GM19455 (cell line): ENCODE measurements around the gene SPATA6.
"Not testable (repeated sequence)": the region's sequence is repeated elsewhere in the genome, so short reads cannot be mapped to it uniquely, and the experiment has no call there.

Experiments
- ATAC-seq: cut with Tn5 transposase; IDR thresholded peaks from one replicate; pipeline ENCODE4 v1.9.1; 2021; ENCODE audit not compliant: unreplicated experiment

The SPATA6 gene

DNA sequence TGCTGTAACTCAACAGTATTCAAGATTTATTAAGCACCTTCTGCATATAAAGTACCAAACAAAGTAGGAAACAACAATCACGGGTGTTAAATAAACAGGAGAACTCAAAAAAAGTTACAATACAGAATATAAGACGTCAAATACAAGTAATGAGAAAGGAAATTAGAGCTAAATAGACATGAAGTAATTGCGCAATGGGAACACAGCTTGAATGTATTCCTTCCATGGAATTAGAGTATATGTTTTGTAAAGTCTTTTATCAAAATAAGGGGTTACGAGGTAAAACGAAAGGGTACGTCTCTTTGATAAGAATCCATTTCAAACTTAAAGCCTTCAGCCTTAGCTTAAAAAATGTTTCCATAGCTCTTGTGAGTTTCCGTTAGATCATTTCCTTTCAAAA is 109.1 kb downstream of the SPATA6 start:
- no peak for ATAC-seq

- no peak for ATAC-seq
Observed at GRCh38 chr1:48356901-48357300, 115.1 kb downstream of the SPATA6 start.

DNA sequence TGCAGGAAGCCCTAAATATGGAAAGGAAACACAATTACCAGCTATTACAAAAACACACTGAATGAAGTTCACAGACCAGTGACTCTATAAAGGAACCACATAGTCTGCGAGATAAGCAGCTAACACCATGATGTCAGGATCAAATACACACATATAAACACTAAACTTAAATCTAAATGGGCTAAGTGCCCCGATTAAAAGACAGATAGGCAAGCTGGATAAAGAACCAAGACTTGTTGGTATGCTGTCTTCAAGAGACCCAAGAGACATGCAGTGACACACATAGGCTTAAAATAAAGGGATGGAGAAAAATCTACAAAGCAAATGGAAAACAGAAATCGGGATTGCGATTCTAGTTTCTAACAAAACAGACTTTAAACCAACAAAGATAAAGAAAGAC is 127.6 kb downstream of the SPATA6 start:
- no peak for ATAC-seq

- no peak for ATAC-seq
Observed at GRCh38 chr1:48341221-48341620, 130.8 kb downstream of the SPATA6 start.

DNA sequence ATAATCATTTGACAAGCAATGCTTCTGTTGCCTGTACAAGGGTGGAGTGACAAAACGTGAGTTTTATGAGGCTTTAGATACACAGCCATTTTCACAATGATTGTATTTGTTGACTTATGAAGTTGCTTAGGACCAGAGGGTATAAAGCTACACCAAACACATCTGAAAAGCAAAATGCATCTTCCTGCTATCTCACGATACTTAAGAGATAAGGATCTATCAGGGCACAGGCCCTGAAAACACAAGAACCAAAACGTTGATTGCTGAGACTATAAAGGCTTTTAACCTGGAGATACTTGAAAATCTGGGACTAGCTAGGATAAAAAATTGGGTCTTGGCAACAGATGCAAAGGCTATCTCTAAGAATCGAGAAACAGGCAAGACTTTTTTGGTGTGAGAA is 133.7 kb downstream of the SPATA6 start:
- no peak for ATAC-seq

DNA sequence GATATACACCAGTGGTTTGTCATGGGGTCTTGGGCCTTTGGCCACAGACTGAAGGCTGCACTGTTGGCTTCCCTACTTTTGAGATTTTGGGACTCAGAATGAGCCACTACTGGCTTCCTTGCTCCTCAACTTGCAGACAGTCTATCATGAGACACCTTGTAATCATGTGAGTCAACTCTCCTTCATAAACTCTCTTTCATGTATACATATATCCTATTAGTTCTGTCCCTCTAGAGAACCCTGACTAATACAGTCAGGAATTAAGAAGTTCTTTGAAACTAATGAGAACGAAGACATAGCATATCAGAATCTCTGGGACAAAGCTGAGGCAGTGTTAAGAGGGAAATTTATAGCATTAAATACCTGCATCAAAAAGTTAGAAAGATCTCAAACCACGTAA is 138.7 kb downstream of the SPATA6 start:
- no peak for ATAC-seq

DNA sequence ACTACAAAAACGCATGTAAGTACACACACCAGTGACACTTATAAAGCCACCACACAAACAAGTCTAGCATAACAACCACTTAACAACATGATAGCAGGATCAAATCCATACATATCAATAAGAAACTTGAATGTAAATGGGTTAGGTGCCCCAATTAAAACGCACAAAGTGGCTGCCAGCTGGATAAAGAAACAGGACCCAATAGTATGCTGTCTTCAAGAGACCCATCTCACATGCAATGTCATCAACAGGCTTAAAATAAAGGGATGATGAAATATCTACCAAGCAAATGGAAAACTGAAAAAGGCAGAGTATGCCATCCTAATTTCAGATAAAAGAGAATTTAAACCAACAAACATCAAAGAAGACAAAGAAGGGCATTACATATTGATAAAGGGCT is 139.9 kb downstream of the SPATA6 start:
- no peak for ATAC-seq

GRCh38 chr1:48329905-48330304 is 142.1 kb downstream of the SPATA6 start:
- ATAC-seq = no peak

GRCh38 chr1:48329486-48329885 is 142.5 kb downstream of the SPATA6 start:
- no peak for ATAC-seq

DNA sequence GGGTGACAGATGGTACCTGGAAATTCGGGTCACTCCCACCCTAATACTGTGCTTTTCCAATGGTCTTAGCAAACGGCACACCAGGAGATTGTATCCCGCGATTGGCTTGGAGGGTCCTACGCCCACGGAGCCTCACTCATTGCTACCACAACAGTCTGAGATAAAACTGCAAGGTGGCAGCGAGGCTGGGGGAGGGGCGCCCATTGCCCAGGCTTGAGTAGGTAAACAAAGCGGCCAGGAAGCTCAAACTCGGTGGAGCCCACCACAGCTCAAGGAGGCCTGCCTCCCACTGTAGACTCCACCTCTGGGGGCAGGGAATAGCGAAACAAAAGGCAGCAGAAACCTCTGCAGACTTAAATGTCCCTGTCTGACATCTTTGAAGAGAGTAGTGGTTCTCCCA is 160.2 kb downstream of the SPATA6 start:
- ATAC-seq = not testable (repeated sequence)

DNA sequence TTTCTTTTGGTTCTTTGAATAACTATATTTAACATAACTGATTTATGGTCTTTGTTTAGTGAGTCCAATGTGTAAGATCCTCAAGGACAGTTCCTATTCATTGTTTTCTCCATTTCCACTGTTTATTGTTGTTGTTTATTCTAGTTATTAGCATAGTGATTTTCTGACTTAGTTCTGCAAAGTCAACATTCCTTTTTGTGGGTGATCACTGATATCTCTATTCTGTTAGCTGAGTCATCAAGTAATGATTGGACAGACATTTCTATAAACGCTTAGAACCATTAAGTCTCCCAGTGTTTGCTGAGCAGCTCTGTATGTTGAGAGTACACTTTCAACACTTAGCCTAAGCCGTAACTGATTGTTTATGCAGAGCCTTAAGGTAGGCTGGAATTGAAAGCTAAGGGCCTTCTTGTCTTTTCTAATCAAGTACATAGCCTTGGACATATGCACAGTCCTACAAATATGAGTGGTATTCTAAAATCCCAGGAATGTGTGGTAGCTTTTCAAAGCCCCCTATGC is 162.4 kb downstream of the SPATA6 start:
- no peak for ATAC-seq

DNA sequence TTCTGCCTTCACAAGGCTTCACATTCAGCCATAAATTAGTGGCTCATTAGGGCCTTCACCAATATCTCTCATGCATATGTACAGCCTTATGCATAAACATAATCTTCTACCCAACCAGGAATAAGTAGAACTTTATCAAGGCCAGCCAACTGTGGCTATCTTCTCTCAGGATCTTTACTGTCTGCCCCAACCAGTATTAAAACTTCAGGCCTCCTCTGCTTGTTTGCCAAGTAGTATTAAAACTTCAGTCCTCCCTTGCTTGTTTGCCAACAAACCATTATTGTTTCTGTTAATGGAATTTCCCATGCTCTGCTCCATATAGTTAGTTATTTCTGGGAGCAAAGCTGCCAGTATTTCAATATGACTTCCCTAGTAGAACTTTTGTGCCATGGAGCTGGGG is 169.4 kb downstream of the SPATA6 start:
- no peak for ATAC-seq

- ATAC-seq = no peak
Observed at GRCh38 chr1:48294656-48295055, 177.3 kb downstream of the SPATA6 start.

DNA sequence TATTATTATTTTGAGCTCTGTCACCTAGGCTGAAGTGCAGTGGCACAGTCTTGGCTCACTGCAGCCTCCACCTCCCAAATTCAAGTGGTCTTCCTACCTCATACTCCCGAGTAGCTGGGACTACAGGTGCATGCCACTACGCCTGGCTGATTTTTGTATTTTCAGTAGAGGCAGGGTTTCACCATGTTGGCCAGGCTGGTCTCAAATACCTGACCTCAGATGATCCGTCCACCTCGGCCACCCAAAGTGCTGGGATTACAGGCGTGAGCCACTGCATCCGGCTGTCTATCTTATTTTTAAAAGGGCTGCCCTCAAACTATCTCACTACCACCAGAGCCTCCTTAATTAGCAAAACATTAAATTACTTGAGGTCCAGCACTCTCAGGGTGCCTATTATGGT is 177.9 kb downstream of the SPATA6 start:
- ATAC-seq = not testable (repeated sequence)

DNA sequence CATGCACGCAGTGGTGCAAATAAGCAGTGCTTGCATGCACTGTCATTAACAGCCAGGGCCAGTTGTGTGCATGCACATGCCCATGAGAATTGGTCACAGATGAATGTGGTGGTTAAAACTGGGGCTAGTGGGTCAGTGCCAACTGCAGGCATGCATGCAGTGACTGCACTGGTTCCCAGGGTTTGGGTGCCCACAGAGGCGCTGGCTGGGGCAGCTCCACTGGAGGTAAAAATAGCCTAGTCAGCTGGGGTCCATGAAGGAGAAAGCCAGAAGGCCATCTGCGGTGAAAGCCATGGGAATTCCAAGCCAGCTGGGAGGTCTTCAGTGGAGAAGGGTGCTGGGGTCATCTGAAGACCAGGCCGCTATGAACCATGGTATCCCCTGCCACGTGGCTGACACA is 179.3 kb downstream of the SPATA6 start:
- ATAC-seq = no peak

DNA sequence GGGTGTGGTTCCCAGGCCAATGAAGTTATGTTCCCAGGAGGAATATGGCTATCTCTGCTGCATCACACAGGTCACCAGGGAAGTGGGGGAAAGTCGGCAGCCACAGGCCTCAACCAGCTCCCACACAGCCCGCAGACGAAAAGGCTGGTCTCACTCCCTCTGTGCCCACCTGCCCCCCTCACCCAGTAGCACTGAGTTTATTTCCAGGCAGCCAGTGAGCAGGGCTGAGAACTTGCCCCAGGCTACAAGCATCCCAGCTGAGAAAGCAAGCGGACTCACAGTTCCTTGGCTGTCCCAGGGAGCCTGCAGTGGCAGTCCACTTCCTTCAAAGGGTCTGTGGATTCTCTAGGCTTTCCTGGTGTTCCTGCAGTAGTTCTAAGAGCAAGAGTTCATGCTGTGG is 180.6 kb downstream of the SPATA6 start:
- no peak for ATAC-seq

- ATAC-seq = no peak
Observed at GRCh38 chr1:48285525-48285924, 186.5 kb downstream of the SPATA6 start.

DNA sequence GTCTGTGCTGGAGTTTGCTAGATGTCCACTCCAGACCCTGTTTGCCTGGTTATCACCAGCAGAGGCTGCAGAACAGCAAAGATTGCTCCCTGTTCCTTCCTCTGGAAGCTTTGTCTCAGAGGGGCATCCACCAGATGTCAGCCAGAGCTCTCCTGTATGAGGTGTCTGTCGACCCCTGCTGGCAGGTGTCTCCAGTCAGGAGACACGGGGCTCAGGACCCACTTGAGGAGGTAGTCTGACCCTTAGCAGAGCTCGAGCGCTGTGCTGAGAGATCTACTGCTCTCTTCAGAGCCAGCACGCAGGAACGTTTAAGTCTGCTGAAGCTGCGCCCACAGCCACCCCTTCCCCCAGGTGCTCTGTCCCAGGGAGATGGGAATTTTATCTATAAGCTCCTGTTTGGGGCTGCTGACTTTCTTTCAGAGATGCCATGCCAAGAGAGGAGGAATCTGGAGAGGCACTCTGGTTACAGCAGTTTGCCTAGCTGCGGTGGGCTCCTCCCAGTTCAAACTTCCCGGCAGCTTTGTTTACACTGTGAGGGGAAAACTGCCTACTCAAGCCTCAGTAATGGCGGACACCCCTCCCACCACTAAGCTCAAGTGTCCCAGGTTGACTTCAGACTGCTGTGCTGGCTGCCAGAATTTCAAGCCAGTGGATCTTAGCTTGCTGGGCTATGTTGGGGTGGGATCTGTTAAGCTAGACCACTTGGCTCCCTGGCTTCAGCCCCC is 187.1 kb downstream of the SPATA6 start:
- not testable (repeated sequence) for ATAC-seq

- ATAC-seq = not testable (repeated sequence)
Observed at GRCh38 chr1:48282329-48282728, 189.7 kb downstream of the SPATA6 start.

GRCh38 chr1:48277437-48277836 is 194.6 kb downstream of the SPATA6 start:
- not testable (repeated sequence) for ATAC-seq

DNA sequence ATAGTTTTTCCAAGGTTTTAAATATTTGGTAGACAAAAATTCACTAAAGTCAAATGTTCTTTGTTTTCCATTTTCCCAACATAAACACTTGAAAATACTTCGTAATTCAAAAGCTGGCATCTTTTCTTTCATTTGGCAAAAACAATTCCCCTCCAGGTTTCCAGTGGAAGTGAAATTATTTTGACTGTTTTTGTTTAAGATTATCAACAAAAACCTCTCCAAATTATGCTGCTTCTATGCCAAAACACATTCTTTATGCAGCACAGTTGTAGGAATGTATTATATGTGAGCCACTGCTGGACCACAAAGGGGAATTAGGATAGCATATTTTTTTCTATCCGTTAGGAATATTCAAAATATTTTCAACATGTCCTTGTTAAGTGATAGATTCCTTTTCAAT is 205.4 kb downstream of the SPATA6 start:
- no peak for ATAC-seq

DNA sequence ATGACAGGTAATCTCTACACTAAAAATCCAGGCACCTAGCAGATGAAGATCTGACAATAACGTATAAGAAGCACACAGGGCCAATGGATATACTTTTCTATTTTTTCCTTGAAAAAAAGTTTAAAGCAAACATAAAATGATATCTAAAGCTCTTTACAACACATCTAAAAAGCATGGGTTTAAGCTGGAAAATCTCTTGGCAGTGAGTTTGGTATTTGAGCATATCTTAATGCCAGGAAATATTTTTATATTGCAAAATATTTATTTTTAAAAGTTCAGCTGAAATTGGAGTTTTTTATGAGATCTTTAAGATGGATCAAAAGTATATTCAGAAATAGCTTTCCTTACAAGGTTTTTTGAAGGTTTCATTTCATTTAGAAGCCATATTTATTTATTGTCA is 209.0 kb downstream of the SPATA6 start:
- no peak for ATAC-seq

DNA sequence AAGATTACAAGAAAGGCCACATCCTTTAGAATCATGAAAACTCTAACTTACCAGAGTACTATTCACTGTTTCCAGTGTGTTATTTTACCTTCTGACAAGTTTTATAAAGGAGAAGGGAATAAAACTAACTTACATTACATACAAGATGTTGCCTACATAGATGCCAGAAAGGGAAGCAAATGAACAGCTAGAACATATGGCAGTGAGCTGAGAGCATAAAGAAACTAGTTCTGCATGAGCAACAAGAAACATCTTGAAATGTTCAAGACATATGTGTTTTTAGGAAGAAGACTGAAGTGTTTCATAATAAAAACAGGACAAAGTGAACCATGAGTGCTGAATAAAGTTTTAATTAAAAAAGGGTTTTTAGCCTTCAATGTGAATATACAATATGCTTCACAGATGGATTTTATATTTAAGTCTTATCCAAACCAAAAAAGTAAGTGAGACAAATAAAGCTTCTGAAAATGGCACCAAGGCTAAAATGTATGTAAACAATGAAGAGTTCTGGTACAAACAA is 210.1 kb downstream of the SPATA6 start:
- ATAC-seq = no peak
